ENCODE results near the gene ANTKMT. TPM values are rescaled to one million over a fixed set of nuclear protein-coding genes. Genes with fewer than 3 reads are reported as not detected.

ANTKMT gene
- total and polyA plus RNA-seq, 2 of the 4 experiments (the other 2 are of a cell fraction), result 7.3 to 16.2 TPM

- Histone ChIP-seq H2AFZ (replicated peaks; ENCODE audit: low read length, poor library complexity) (no peak overlapping the region), H2BK15ac (ENCODE audit: low read depth, low read length) (no peak overlapping the region), H3K9ac (ENCODE audit: low read depth, low read length) (no peak overlapping the region), H2BK20ac (ENCODE audit: low read depth, low read length) (no peak overlapping the region), H3K23ac (ENCODE audit: low read depth, low read length) (no peak overlapping the region), H3K9me1 (ENCODE audit: insufficient read depth, low read length) (peaks cover 11% of the 10 kb centered on the region), H4K20me1 (ENCODE audit: insufficient read depth, low read length) (peaks cover 4% of the 10 kb centered on the region; the same call in 1 of the 2 replicates), H3K4me2 (ENCODE audit: low read depth, low read length) (no peak overlapping the region), H2BK5ac (ENCODE audit: low read depth, low read length, poor library complexity, severe bottlenecking) (no peak overlapping the region), H3K4ac (ENCODE audit: low read depth, low read length) (no peak overlapping the region), H3K4me3 (ENCODE audit: insufficient read depth, low read depth, low read length) (no peak overlapping the region), H4K91ac (ENCODE audit: insufficient read depth, low read depth, low read length) (no peak overlapping the region), H3K18ac (ENCODE audit: low read depth, low read length) (no peak overlapping the region), H3K36me3 (ENCODE audit: control insufficient read depth, insufficient read depth, low read length) (no peaks in the 10 kb centered on the region), H3K27me3 (ENCODE audit: control insufficient read depth, insufficient read depth, low read length) (peaks cover 46% of the 10 kb centered on the region), H3K56ac (ENCODE audit: extremely low read depth, insufficient read depth, low read length) (no peak overlapping the region), H2AK5ac (ENCODE audit: low read depth, low read length) (no peak overlapping the region), H3K9me3 (ENCODE audit: control insufficient read depth, insufficient read depth, low read length) (no peaks in the 10 kb centered on the region; the same call in 1 of the 2 replicates), H2BK120ac (ENCODE audit: low read depth, low read length) (no peak overlapping the region), H3K27ac (ENCODE audit: insufficient read depth, low read length) (no peak overlapping the region), H3K4me1 (ENCODE audit: control insufficient read depth, insufficient read depth, low read length) (peaks cover 12% of the 10 kb centered on the region), H4K5ac (ENCODE audit: low read depth, low read length) (no peak overlapping the region), H2AK9ac (replicated peaks; ENCODE audit: low read depth, low read length, poor library complexity) (no peak overlapping the region), H4K8ac (ENCODE audit: low read depth in 2 of 2, low read length in 2 of 2) (no peak overlapping the region), H3K14ac (replicated peaks; ENCODE audit: low read depth, low read length) (no peak overlapping the region), H3K79me1 (ENCODE audit: low read depth in 1 of 2, low read length in 2 of 2) (peaks cover 9 to 15% of the 10 kb centered on the region in 2 experiments; a peak in 3 of 4 replicates)
- ChIA-PET CTCF (interaction anchor here (0.7 kb wide), 1 partner anchor 153 kb away, joined by 3 read pairs; no protein-coding TSS in a partner anchor), POLR2A (ENCODE audit: unreplicated experiment) (no interaction called here)
- 73% methylated on average over 2 of the region's 22 CpGs; no CpG with 5 or more reads in 1 of the 2 experiments for whole genome bisulfite sequencing, 2 experiments (ENCODE audit: extremely low coverage in 2 of 2, insufficient read length in 1 of 2)
- TF ChIP-seq BHLHE40 (IDR thresholded peaks at IDR 0.05; ENCODE audit: low read depth, low read length) (no peak), MAZ (IDR thresholded peaks at IDR 0.05; ENCODE audit: borderline replicate concordance, low read depth, low read length) (no peak), MAFK (IDR thresholded peaks at IDR 0.05; ENCODE audit: low read depth, low read length) (no peak), MXI1 (IDR thresholded peaks at IDR 0.05; ENCODE audit: borderline replicate concordance, low read depth, low read length) (no peak), FOS (IDR thresholded peaks at IDR 0.05; ENCODE audit: low read depth, low read length) (no peak), USF2 (IDR thresholded peaks at IDR 0.05; ENCODE audit: low read depth, low read length) (no peak), CEBPB (IDR thresholded peaks at IDR 0.05; ENCODE audit: low read depth, low read length) (no peak), SMC3 (IDR thresholded peaks at IDR 0.05; ENCODE audit: low read depth, low read length) (no peak), RAD21 (IDR thresholded peaks at IDR 0.05; ENCODE audit: low read length) (no peak), RCOR1 (IDR thresholded peaks at IDR 0.05; ENCODE audit: insufficient replicate concordance, low read length) (no peak), ELK1 (IDR thresholded peaks at IDR 0.05; ENCODE audit: borderline replicate concordance, low read depth, low read length) (no peak), NFE2L2 (IDR thresholded peaks at IDR 0.05; ENCODE audit: low read depth, low read length) (no peak), RFX5 (IDR thresholded peaks at IDR 0.05; ENCODE audit: low read depth, low read length) (no peak), CTCF (conservative IDR thresholded peaks at IDR 0.05; ENCODE audit: low read depth, low read length) (no peak), POLR2A (IDR thresholded peaks at IDR 0.05; ENCODE audit: low read depth, low read length) (no peak), CHD1 (IDR thresholded peaks at IDR 0.05; ENCODE audit: low read depth, low read length) (no peak)
- DNase-seq (no peak), ATAC-seq (ENCODE audit: low read depth) (no peak)
- intact Hi-C loops (cut with micrococcal nuclease) (no loop called here), dilution Hi-C loops (cut with HindIII; ENCODE audit: low sequenced_read_pairs, unreplicated experiment) (no loop called here), in situ Hi-C loops (cut with MboI; ENCODE audit: low sequenced_read_pairs) (no loop called here)
- no TSS peak for BruUV-seq (replicated peaks)
Measured at GRCh38 chr16:693364-693763, 27.6 kb upstream of the ANTKMT start.

Data from IMR-90 (cell line).